22Rv1 (cell line): ENCODE results near the gene COL4A6.

Experiments used
- H3K27ac ChIP-seq: fragments of 450-650 bp; 2 replicates; pipeline ENCODE4 v1.5.1; 2017
- ZFX ChIP-seq: fragments of 450-650 bp; IDR thresholded peaks from 2 replicates; pipeline ENCODE4 v1.6.1; 2017; ENCODE audit warnings: antibody characterized with exemption, borderline replicate concordance
- TF ChIP-seq, protein P1 (sequence below): fragments of 450-650 bp; IDR thresholded peaks from 2 replicates; pipeline ENCODE4 v1.5.1; 2017; ENCODE audit warnings: mild to moderate bottlenecking

COL4A6 gene

DNA sequence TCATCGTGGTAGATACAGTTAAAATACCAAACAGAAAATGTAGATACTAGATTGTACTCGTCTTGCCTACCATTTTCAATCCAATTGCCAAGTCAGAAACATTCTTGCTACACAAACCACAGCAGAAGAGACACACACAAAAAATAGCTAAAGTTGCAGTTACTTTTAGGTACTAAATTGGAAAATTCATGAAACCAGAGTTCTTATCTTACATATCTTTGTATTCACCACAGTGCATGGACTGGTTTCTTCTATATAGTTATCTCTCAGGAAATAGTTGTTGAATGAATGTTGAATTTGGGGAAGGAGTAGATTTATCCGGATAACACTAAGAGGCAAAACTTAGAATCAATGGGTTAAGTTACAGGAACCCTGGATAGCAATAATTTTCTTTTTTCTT is 15.6 kb upstream of the COL4A6 start:
- TF ChIP-seq ZFX: no peak
- TF ChIP-seq, protein P1, sequence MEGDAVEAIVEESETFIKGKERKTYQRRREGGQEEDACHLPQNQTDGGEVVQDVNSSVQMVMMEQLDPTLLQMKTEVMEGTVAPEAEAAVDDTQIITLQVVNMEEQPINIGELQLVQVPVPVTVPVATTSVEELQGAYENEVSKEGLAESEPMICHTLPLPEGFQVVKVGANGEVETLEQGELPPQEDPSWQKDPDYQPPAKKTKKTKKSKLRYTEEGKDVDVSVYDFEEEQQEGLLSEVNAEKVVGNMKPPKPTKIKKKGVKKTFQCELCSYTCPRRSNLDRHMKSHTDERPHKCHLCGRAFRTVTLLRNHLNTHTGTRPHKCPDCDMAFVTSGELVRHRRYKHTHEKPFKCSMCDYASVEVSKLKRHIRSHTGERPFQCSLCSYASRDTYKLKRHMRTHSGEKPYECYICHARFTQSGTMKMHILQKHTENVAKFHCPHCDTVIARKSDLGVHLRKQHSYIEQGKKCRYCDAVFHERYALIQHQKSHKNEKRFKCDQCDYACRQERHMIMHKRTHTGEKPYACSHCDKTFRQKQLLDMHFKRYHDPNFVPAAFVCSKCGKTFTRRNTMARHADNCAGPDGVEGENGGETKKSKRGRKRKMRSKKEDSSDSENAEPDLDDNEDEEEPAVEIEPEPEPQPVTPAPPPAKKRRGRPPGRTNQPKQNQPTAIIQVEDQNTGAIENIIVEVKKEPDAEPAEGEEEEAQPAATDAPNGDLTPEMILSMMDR: no peak
- H3K27ac ChIP-seq: no peak overlapping the region

DNA sequence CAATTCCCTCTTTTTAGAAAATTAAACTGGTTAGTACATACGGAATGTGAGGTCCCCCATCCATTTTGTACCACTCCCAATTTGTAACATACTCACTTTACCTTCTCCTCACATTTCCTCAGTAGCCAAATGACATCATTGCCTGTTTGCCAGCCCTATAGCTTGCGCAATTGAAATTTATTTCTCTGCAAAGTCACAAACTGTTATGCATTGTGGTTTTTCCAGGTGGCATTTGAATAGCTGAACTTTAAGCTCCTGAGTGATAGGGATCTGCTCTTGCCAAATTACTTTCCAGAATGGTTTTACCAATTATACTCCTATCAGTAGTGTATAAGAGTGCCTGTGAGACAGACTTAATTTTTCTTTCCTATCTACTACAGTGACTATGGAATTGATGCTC is 9.1 kb upstream of the COL4A6 start:
- H3K27ac ChIP-seq: no peak overlapping the region
- TF ChIP-seq ZFX: no peak
- TF ChIP-seq, protein P1: no peak

DNA sequence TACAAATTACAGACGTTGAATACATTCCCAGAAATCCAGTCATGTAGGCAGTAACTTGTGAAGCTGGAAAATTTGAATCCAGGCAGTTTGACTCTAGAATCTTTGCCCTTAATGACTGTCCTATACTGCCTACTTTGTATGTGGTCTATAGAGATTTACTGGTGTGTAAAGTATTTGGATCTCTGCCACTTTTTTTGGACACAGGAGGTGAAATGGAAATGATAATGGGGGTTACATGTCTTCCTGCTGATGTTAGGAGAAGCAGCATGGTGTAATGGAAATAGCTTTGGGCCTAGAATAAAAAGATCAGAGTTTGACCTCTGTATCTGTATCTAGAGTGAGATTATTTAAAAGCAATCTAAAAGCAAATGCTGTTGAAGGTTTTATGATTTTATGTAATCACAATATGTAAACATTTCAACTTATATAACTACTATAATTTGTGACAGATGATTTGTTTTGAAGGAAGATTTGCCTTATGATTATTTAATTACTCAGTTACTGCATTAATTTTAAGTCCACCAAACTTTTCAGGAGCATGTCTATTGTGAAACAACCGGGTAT is 4.8 kb upstream of the COL4A6 start:
- no peak overlapping the region for H3K27ac ChIP-seq
- no peak for TF ChIP-seq ZFX
- TF ChIP-seq, protein P1: no peak

DNA sequence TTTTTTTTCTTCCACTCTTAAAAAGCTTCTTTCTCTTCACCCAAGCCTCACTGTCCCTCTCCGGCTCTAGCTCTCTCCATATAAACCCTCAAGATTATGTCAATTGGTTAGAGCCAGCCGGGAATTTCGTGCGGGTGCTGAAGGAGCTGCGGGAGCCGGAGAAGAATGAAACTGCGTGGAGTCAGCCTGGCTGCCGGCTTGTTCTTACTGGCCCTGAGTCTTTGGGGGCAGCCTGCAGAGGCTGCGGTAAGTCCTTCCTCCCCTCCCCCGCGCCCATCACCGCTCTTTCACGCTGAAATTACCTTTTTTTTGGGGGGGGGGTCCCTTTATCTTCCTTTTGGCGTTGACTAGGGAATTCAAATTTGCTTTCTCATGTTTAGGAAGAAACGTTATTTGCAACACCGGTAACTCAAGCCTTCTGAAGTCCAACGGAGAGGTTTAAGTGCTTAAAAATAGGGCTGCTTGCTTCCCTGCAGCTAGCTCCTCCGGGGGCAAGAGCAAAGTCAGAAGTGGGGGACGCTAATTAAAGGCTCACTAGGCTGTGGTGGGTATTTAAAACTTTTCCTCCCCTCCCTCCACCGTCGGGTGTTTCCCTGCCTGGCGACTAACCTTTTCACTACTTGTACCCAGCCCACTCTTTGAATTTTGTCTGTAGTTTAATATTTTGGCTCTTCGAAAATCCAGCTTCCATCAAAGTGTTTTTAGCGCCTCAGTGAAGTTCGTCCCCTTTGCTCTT is 1.9 kb upstream of the COL4A6 start:
- no peak for TF ChIP-seq ZFX
- TF ChIP-seq, protein P1: no peak

DNA sequence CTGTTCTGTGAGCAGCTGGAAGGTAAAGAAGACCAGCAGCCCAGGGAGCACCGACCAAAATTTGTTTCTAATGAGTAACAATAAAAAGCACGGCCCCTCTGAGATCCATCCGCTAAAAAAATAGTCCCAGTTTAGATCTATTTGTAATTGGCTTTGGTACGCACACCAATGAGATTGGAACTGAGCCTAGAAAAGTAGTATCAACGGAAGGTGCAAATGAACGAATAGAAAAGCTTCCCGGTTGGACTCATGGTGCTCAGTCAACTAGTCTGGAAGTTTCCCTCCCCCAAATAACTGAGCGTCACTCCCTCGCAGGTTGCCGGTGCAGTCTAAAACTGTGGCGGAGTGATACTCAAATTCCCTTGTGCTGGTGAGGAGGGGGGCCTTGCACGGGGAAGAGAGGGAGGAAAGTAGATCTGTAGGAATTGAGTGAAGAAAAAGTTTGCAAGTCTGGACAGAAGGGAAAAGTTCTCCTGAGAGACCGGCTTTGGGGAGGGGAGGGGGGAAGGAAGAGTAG is 1.3 kb upstream of the COL4A6 start, which contains the start of gene COL4A5:
Gene COL4A5, plus strand, starts transcription at position 413 of the 517 bp plus-strand sequence. CDS start 288 bp downstream, outside the sequence.
- peak within 1 kb of the TSS; percentile 70 for H3K27ac ChIP-seq

More for the DNA sequence above, 1.9 kb upstream of the COL4A6 start:
- peak overlapping the region; percentile 70 for H3K27ac ChIP-seq

DNA sequence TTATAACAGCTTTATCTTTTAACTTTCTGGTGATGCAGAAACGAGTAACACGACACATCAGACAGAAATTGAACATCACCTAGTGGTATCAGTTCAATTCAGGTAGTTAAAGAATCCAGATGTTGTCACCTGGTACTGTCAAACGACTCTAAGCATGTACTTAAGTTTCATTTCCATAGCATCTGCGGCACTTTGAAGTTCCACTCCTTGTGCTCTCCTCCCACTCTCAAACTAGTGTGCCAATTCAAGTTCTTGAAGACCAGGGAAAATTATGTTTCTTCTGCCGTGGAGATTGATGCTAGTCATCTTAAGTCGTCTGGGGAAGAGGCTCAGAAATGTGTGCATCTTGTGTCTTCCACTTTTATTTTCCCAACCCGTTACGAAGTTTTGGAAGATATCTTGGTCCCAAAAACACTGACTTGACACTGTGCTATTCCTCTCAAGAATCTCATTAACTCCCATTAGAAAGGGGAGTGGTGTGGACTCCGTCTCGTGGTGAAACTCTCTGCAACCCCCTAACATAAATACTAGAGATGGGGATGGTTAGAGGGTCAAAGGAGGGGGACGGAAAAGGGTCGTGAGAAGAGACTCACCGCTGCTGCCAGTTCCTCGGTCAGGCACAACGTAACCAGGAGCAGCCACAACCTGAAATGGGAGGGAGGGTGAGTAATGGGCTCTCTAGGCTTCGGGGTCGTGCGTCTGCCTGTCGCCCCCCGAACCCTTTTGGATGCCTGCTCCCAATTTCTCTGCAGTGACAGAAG is 693 bp downstream of the COL4A6 start:
- TF ChIP-seq ZFX: no peak
- TF ChIP-seq, protein P1: no peak
- H3K27ac ChIP-seq: no peak overlapping the region

More for the DNA sequence above, 1.3 kb upstream of the COL4A6 start, which contains the start of gene COL4A5:
- no peak for TF ChIP-seq ZFX
- TF ChIP-seq, protein P1: no peak
